HG03066 (cell line): ENCODE data around the gene SIAE.
"Not testable (repeated sequence)": the region's sequence is repeated elsewhere in the genome, so short reads cannot be mapped to it uniquely, and the experiment has no call there.

Source experiments
- ATAC-seq: cut with Tn5 transposase; IDR thresholded peaks from one replicate; pipeline ENCODE4 v1.9.1; 2021; ENCODE audit warnings: low read depth; ENCODE audit not compliant: unreplicated experiment

SIAE gene

GRCh38 chr11:124627546-124627945 lies 46.0 kb downstream of the SIAE start:
- no peak for ATAC-seq

- no peak for ATAC-seq
Measured at GRCh38 chr11:124625504-124626168, 47.9 kb downstream of the SIAE start.

- no peak for ATAC-seq
Measured at GRCh38 chr11:124623861-124624525, 49.5 kb downstream of the SIAE start.

- ATAC-seq = peak; percentile 99
Measured at GRCh38 chr11:124622531-124623451, 50.7 kb downstream of the SIAE start, which contains the start of gene TBRG1. TSS of gene TBRG1 (plus strand) at chr11:124622864. CDS start at chr11:124623084, 220 bp downstream.

GRCh38 chr11:124618863-124619262 lies 54.7 kb downstream of the SIAE start:
- no peak for ATAC-seq

GRCh38 chr11:124612567-124613246 lies 60.8 kb downstream of the SIAE start:
- ATAC-seq = no peak

- no peak for ATAC-seq
Measured at GRCh38 chr11:124612045-124612444, 61.5 kb downstream of the SIAE start.

- ATAC-seq = no peak
Measured at GRCh38 chr11:124611064-124611463, 62.5 kb downstream of the SIAE start, which contains the start of gene PANX3. TSS of gene PANX3 (plus strand) at chr11:124611428. CDS start at chr11:124611557, 129 bp downstream.

- ATAC-seq = no peak
Measured at GRCh38 chr11:124610295-124610694, 63.2 kb downstream of the SIAE start.

GRCh38 chr11:124608147-124608546 lies 65.4 kb downstream of the SIAE start:
- no peak for ATAC-seq

- no peak for ATAC-seq
Measured at GRCh38 chr11:124605719-124606118, 67.8 kb downstream of the SIAE start.

GRCh38 chr11:124602723-124603122 lies 70.8 kb downstream of the SIAE start:
- ATAC-seq = not testable (repeated sequence)

GRCh38 chr11:124602193-124602592 lies 71.3 kb downstream of the SIAE start:
- ATAC-seq = no peak

- no peak for ATAC-seq
Measured at GRCh38 chr11:124600621-124601320, 72.8 kb downstream of the SIAE start.

GRCh38 chr11:124597626-124598025 lies 75.9 kb downstream of the SIAE start:
- ATAC-seq = no peak

- no peak for ATAC-seq
Measured at GRCh38 chr11:124595302-124595701, 78.2 kb downstream of the SIAE start.

- no peak for ATAC-seq
Measured at GRCh38 chr11:124592627-124593026, 80.9 kb downstream of the SIAE start.

- no peak for ATAC-seq
Measured at GRCh38 chr11:124591430-124591829, 82.1 kb downstream of the SIAE start.

- no peak for ATAC-seq
Measured at GRCh38 chr11:124586238-124586860, 87.2 kb downstream of the SIAE start.
